K562 (cell line): ENCODE data around the gene CDC25B. TPM values are rescaled to one million over a fixed set of nuclear protein-coding genes. Genes with fewer than 3 reads are reported as not detected.

Experiments
- ATAC-seq: fragments of 200-7000 bp; cut with Tn5 transposase; 3 replicates; pipeline ENCODE4 v1.9.1; 2020; ENCODE audit warnings: moderate library complexity
- BruUV-seq: library from RNA; stranded (reverse); fragments of 400-500 nt; replicated peaks from 2 replicates; lab custom pipeline; 2021; lab: Mats Ljungman, UMichigan
- CTCF ChIA-PET: fragments of 300-600 bp; formaldehyde crosslinking; extraction: SDS; loops from one replicate; lab custom pipeline; 2021; ENCODE audit warnings: low intra/inter-chr PET ratio; lab: Yijun Ruan, JAX
- POLR2A ChIA-PET: fragments of 300-600, 350-650 bp; sonication (Branson Sonifier 250); formaldehyde crosslinking; extraction: SDS; loops from one replicate; lab custom pipeline; 2021; ENCODE audit warnings: antibody characterized with exemption, inconsistent platforms; lab: Yijun Ruan, JAX
- DNase-seq, 4 experiments: peaks; one replicate each; pipeline versions ENCODE4 v3.0.0 to v3.0.0-alpha.2; 2011 to 2018; ENCODE audit warnings: low spot score in 3 of 4, mixed read lengths in 3 of 4; ENCODE audit errors: extremely low read depth in 1 of 4
- FAIRE-seq: peaks from 2 replicates; lab custom pipeline; 2011; peaks lifted over from hg19 to GRCh38; lab: Jason Lieb, UNC
- H2AFZ ChIP-seq: 2 replicates; pipeline ENCODE4 v1.6.0; 2011; ENCODE audit warnings: low read depth, low read length, control low read depth, inconsistent platforms
- H3K27ac ChIP-seq: fragments of 200-600 bp; 3 replicates; pipeline ENCODE4 v1.8.0; 2011; ENCODE audit warnings: low read depth, mild to moderate bottlenecking, control low read depth, inconsistent platforms, low read length, moderate library complexity, mixed read lengths; ENCODE audit errors: extremely low read depth
- H3K27me3 ChIP-seq, 2 experiments: fragments of 300-600 bp in 1 of 2; 2 replicates in 1 of 2; 3 replicates in 1 of 2; pipeline versions ENCODE4 v1.6.0 to v1.8.0; 2011; ENCODE audit warnings: inconsistent platforms in 2 of 2, low read length in 2 of 2, mild to moderate bottlenecking in 1 of 2, mixed read lengths in 1 of 2, moderate library complexity in 1 of 2; ENCODE audit not compliant: control insufficient read depth in 2 of 2, insufficient read depth in 2 of 2
- H3K36me3 ChIP-seq: fragments of 300-600 bp; 3 replicates; pipeline ENCODE4 v1.8.0; 2011; ENCODE audit warnings: mild to moderate bottlenecking, low read length, inconsistent platforms; ENCODE audit not compliant: control insufficient read depth, insufficient read depth
- H3K4me1 ChIP-seq, 2 experiments: fragments of 200-600 bp in 1 of 2; replicated peaks in 1 of 2; 2 replicates in 1 of 2; 3 replicates in 1 of 2; pipeline versions ENCODE4 v1.5.1 to v1.8.0; 2011; ENCODE audit warnings: inconsistent platforms in 2 of 2, low read length in 2 of 2, mild to moderate bottlenecking in 1 of 2, mixed read lengths in 1 of 2, moderate library complexity in 1 of 2; ENCODE audit not compliant: control insufficient read depth in 2 of 2, insufficient read depth in 2 of 2
- H3K4me2 ChIP-seq: 2 replicates; pipeline ENCODE4 v1.6.1; 2011; ENCODE audit warnings: low read length, control low read depth, inconsistent platforms, mixed read lengths; ENCODE audit not compliant: insufficient read depth
- H3K4me3 ChIP-seq: fragments of 200-600 bp; sonication (generic), shearing (Covaris generic); 2 replicates; pipeline ENCODE4 v1.5.1; 2016; ENCODE audit warnings: control low read depth, inconsistent platforms
- H3K79me2 ChIP-seq: fragments of 200-600 bp; 3 replicates; pipeline ENCODE4 v1.8.0; 2011; ENCODE audit warnings: low read length, inconsistent platforms; ENCODE audit not compliant: control insufficient read depth, insufficient read depth
- H3K9ac ChIP-seq, 2 experiments: 2 replicates each; pipeline versions ENCODE4 v1.6.0 to v1.6.1; 2011; ENCODE audit warnings: low read depth in 2 of 2, low read length in 2 of 2, control low read depth in 1 of 2, inconsistent platforms in 1 of 2, mild to moderate bottlenecking in 1 of 2, mixed read lengths in 1 of 2; ENCODE audit not compliant: insufficient read depth in 1 of 2
- H3K9me1 ChIP-seq: one replicate; pipeline ENCODE4 v1.6.0; 2011; ENCODE audit warnings: inconsistent platforms, mild to moderate bottlenecking, low read length, moderate library complexity; ENCODE audit not compliant: control insufficient read depth, insufficient read depth
- H3K9me3 ChIP-seq: replicated peaks from 2 replicates; pipeline ENCODE4 v1.5.1; 2011; ENCODE audit warnings: low read depth, low read length, inconsistent platforms; ENCODE audit not compliant: control insufficient read depth, insufficient read depth
- H4K20me1 ChIP-seq: replicated peaks from 2 replicates; pipeline ENCODE4 v1.6.1; 2011; ENCODE audit warnings: low read length, inconsistent platforms, mixed read lengths; ENCODE audit not compliant: control insufficient read depth, insufficient read depth
- CUX1 ChIP-seq: fragments of 200-800 bp; sonication (Bioruptor generic); IDR thresholded peaks from 2 replicates; pipeline ENCODE4 v1.6.1; 2016; ENCODE audit warnings: missing genetic modification characterization, missing compliant biosample characterization
- HLTF ChIP-seq: fragments of 450-650 bp; IDR thresholded peaks from 2 replicates; pipeline ENCODE4 v1.6.1; 2016
- KDM1A ChIP-seq, 2 experiments: fragments of 450-650 bp; IDR thresholded peaks; 2 replicates each; pipeline ENCODE4 v1.6.1; 2016; ENCODE audit warnings: mild to moderate bottlenecking in 2 of 2
- NR3C1 ChIP-seq: sonication (generic); formaldehyde crosslinking; IDR thresholded peaks from 2 replicates; pipeline ENCODE4 v1.8.1; 2022; ENCODE audit warnings: missing genetic modification reagents
- SMAD1 ChIP-seq: fragments of 150-350 bp; IDR thresholded peaks from 2 replicates; pipeline ENCODE4 v1.6.1; 2014; ENCODE audit warnings: low read length, low read depth; ENCODE audit not compliant: partially characterized antibody
- TBP ChIP-seq: optimal IDR thresholded peaks from 2 replicates; pipeline ENCODE3; 2011; ENCODE audit warnings: low read depth, low read length, improper control_type of control experiment
- ZBTB2 ChIP-seq: fragments of 450-650 bp; IDR thresholded peaks from 2 replicates; pipeline ENCODE4 v1.6.1; 2016; ENCODE audit warnings: antibody characterized with exemption
- ZNF347 ChIP-seq: fragments of 450-650 bp; formaldehyde crosslinking; IDR thresholded peaks from 2 replicates; pipeline ENCODE4 v1.4.0; 2020; ENCODE audit warnings: low read depth, mild to moderate bottlenecking, moderate library complexity
- WGBS: fragments of 100-300 bp; shearing (Covaris generic); methylation state at CpG from one replicate; pipeline ENCODE4 v1.1.6; 2016; ENCODE audit warnings: low coverage, mixed read lengths; ENCODE audit not compliant: insufficient coverage; ENCODE audit errors: missing lambda C conversion rate; 5-methylcytosine and 5-hydroxymethylcytosine counted together
- in situ Hi-C: fragments of 300-500 bp; cut with MboI; formaldehyde crosslinking; loops from 4 replicates; pipeline ENCODE4 v1.15.0; 2018; ENCODE audit warnings: inconsistent platforms, mixed read lengths
- intact Hi-C: fragments of 100-400 bp; cut with micrococcal nuclease; formaldehyde crosslinking; loops from 2 replicates; pipeline ENCODE4 v1.14.2; 2022
- polyA plus RNA-seq, 8 experiments: library from polyadenylated mRNA; depleted of rRNA in 4 of 8; stranded (reverse) in 5 of 8; unstranded in 3 of 8; fragments of >200 nt; fragmentation: Nextera tagmentation in 2 of 8; fragmentation: Illumina TruSeq in 1 of 8; extraction: Ambion mirVana in 2 of 8; extraction: Trizol in 1 of 8; gene quantifications; 2 replicates each; pipeline versions ENCODE4 v1.2.1 to v1.2.3, GENCODE V29; 2011 to 2014; ENCODE audit warnings: inconsistent platforms in 1 of 8, missing spikeins in 1 of 8
- total RNA-seq, 7 experiments: library from RNA; depleted of rRNA in 6 of 7; stranded (reverse); fragments of >200 nt in 6 of 7; fragmentation: Illumina TruSeq in 2 of 7; extraction: Trizol in 2 of 7; gene quantifications; 2 replicates each; pipeline versions ENCODE4 v1.2.1 to v1.2.3, GENCODE V29; 2011 to 2021; ENCODE audit warnings: low replicate concordance in 1 of 7
- TF ChIP-seq, protein P1 (sequence below): fragments of 450-650 bp; IDR thresholded peaks from 2 replicates; pipeline ENCODE4 v1.6.1; 2016; ENCODE audit warnings: low read depth

Gene CDC25B
- total and polyA plus RNA-seq, 9 of the 15 experiments (the other 6 are each of a cell fraction or from before 2014, with no cell fraction given) = 2.3 to 35.7 (median 9.5) TPM

DNA sequence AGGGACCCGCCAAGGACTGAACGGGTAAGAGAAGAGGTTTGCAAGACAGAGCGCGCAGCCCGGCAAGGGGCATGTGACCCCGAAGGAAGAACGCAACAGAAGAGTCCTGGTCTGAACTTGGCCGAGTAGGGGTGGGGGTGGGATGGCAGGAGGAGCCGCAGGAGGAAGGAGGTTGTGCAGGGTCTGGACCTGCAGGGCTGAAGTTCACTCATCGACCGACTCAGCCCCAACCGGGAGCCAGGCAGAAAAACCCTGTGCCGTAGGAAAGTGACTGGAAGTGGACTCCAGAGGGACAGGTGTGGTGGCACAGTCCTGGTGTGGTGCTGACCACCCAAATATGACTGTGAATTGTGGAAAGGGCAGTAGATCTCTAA is 43.7 kb upstream of the CDC25B start:
- Histone ChIP-seq H3K36me3 (peaks cover 34% of the 10 kb centered on the region; the same call in 2 of the 3 replicates), H3K4me1 (peaks cover 0 to 25% of the 10 kb centered on the region in 2 experiments; a peak in 2 of 5 replicates), H2AFZ (no peak overlapping the region), H3K79me2 (no peaks in the 10 kb centered on the region), H3K9ac (no peak overlapping the region), H4K20me1 (no peaks in the 10 kb centered on the region), H3K27me3 (no peaks in the 10 kb centered on the region), H3K9me3 (no peaks in the 10 kb centered on the region), H3K27ac (no peak overlapping the region), H3K4me2 (no peak overlapping the region), H3K9me1 (peaks cover 2% of the 10 kb centered on the region), H3K4me3 (no peak overlapping the region)
- FAIRE-seq = no peak
- 93% methylated on average over 6 of the region's 13 CpGs for WGBS
- in situ Hi-C loops (no loop called here), intact Hi-C loops (no loop called here)
- CTCF ChIA-PET = no interaction called here
- DNase-seq = no peak
- POLR2A ChIA-PET = no interaction called here
- no TSS peak for BruUV-seq
- no peak for ATAC-seq
- TF ChIP-seq NR3C1 (CRISPR knock-in tag) = no peak
- no peak for TF ChIP-seq TBP
- no peak for TF ChIP-seq SMAD1
- no peak for TF ChIP-seq KDM1A (IDR thresholded peaks at IDR 0.05)
- TF ChIP-seq, protein P1, sequence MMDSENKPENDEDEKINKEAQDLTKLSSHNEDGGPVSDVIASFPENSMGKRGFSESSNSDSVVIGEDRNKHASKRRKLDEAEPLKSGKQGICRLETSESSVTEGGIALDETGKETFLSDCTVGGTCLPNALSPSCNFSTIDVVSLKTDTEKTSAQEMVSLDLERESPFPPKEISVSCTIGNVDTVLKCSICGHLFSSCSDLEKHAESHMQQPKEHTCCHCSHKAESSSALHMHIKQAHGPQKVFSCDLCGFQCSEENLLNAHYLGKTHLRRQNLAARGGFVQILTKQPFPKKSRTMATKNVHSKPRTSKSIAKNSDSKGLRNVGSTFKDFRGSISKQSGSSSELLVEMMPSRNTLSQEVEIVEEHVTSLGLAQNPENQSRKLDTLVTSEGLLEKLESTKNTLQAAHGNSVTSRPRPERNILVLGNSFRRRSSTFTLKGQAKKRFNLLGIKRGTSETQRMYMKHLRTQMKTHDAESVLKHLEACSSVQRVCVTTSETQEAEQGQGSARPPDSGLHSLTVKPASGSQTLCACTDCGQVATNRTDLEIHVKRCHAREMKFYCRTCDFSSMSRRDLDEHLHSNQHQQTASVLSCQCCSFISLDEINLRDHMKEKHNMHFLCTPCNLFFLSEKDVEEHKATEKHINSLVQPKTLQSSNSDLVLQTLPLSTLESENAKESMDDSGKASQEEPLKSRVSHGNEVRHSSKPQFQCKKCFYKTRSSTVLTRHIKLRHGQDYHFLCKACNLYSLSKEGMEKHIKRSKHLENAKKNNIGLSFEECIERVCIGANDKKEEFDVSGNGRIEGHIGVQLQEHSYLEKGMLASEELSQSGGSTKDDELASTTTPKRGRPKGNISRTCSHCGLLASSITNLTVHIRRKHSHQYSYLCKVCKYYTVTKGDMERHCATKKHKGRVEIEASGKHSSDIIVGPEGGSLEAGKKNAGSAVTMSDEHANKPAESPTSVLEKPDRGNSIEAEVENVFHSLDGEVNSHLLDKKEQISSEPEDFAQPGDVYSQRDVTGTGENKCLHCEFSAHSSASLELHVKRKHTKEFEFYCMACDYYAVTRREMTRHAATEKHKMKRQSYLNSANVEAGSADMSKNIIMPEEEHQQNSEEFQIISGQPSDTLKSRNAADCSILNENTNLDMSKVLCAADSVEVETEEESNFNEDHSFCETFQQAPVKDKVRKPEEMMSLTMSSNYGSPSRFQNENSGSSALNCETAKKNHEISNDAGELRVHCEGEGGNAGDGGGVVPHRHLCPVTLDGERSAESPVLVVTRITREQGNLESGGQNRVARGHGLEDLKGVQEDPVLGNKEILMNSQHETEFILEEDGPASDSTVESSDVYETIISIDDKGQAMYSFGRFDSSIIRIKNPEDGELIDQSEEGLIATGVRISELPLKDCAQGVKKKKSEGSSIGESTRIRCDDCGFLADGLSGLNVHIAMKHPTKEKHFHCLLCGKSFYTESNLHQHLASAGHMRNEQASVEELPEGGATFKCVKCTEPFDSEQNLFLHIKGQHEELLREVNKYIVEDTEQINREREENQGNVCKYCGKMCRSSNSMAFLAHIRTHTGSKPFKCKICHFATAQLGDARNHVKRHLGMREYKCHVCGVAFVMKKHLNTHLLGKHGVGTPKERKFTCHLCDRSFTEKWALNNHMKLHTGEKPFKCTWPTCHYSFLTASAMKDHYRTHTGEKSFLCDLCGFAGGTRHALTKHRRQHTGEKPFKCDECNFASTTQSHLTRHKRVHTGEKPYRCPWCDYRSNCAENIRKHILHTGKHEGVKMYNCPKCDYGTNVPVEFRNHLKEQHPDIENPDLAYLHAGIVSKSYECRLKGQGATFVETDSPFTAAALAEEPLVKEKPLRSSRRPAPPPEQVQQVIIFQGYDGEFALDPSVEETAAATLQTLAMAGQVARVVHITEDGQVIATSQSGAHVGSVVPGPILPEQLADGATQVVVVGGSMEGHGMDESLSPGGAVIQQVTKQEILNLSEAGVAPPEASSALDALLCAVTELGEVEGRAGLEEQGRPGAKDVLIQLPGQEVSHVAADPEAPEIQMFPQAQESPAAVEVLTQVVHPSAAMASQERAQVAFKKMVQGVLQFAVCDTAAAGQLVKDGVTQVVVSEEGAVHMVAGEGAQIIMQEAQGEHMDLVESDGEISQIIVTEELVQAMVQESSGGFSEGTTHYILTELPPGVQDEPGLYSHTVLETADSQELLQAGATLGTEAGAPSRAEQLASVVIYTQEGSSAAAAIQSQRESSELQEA = no peak
- no peak for TF ChIP-seq HLTF
- TF ChIP-seq ZBTB2 = no peak
- no peak for TF ChIP-seq CUX1
- TF ChIP-seq ZNF347 (CRISPR knock-in tag) = no peak
